ENCODE results near the gene VAPB.

- TF ChIP-seq RARB (CRISPR knock-in tag; IDR thresholded peaks at IDR 0.05) (no peak), ZFP3 (CRISPR knock-in tag; IDR thresholded peaks at IDR 0.05) (no peak), TSHZ2 (CRISPR knock-in tag; IDR thresholded peaks at IDR 0.05) (no peak), ZC3H10 (CRISPR knock-in tag; IDR thresholded peaks at IDR 0.05) (no peak), OSR1 (CRISPR knock-in tag; IDR thresholded peaks at IDR 0.05) (no peak), ARNTL (CRISPR knock-in tag; IDR thresholded peaks at IDR 0.05; ENCODE audit: borderline replicate concordance, low read depth) (no peak), ZNF565 (CRISPR knock-in tag; conservative IDR thresholded peaks at IDR 0.05; ENCODE audit: low read depth) (no peak), ISL1 (CRISPR knock-in tag; IDR thresholded peaks at IDR 0.05) (no peak), PPARA (CRISPR knock-in tag; IDR thresholded peaks at IDR 0.05; ENCODE audit: borderline replicate concordance) (no peak), ZNF8 (CRISPR knock-in tag; IDR thresholded peaks at IDR 0.05) (no peak), ZFP30 (CRISPR knock-in tag; IDR thresholded peaks at IDR 0.05) (no peak)
- TF ChIP-seq, protein P1, sequence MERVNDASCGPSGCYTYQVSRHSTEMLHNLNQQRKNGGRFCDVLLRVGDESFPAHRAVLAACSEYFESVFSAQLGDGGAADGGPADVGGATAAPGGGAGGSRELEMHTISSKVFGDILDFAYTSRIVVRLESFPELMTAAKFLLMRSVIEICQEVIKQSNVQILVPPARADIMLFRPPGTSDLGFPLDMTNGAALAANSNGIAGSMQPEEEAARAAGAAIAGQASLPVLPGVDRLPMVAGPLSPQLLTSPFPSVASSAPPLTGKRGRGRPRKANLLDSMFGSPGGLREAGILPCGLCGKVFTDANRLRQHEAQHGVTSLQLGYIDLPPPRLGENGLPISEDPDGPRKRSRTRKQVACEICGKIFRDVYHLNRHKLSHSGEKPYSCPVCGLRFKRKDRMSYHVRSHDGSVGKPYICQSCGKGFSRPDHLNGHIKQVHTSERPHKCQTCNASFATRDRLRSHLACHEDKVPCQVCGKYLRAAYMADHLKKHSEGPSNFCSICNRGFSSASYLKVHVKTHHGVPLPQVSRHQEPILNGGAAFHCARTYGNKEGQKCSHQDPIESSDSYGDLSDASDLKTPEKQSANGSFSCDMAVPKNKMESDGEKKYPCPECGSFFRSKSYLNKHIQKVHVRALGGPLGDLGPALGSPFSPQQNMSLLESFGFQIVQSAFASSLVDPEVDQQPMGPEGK (CRISPR knock-in tag; IDR thresholded peaks at IDR 0.05; ENCODE audit: borderline replicate concordance) = no peak
- TF ChIP-seq, protein P2, sequence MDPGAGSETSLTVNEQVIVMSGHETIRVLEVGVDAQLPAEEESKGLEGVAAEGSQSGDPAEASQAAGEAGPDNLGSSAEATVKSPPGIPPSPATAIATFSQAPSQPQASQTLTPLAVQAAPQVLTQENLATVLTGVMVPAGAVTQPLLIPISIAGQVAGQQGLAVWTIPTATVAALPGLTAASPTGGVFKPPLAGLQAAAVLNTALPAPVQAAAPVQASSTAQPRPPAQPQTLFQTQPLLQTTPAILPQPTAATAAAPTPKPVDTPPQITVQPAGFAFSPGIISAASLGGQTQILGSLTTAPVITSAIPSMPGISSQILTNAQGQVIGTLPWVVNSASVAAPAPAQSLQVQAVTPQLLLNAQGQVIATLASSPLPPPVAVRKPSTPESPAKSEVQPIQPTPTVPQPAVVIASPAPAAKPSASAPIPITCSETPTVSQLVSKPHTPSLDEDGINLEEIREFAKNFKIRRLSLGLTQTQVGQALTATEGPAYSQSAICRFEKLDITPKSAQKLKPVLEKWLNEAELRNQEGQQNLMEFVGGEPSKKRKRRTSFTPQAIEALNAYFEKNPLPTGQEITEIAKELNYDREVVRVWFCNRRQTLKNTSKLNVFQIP (CRISPR knock-in tag; IDR thresholded peaks at IDR 0.05; ENCODE audit: borderline replicate concordance, low read depth) = no peak
- TF ChIP-seq, protein P3, sequence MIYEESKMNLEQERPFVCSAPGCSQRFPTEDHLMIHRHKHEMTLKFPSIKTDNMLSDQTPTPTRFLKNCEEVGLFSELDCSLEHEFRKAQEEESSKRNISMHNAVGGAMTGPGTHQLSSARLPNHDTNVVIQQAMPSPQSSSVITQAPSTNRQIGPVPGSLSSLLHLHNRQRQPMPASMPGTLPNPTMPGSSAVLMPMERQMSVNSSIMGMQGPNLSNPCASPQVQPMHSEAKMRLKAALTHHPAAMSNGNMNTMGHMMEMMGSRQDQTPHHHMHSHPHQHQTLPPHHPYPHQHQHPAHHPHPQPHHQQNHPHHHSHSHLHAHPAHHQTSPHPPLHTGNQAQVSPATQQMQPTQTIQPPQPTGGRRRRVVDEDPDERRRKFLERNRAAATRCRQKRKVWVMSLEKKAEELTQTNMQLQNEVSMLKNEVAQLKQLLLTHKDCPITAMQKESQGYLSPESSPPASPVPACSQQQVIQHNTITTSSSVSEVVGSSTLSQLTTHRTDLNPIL (CRISPR knock-in tag; IDR thresholded peaks at IDR 0.05; ENCODE audit: low read depth) = no peak
Measured at GRCh38 chr20:58461899-58462298, 72.9 kb downstream of the VAPB start.
